OCI-LY7 (cell line): ENCODE data around the gene SLC38A9. TPM values are rescaled to one million over a fixed set of nuclear protein-coding genes. Genes with fewer than 3 reads are reported as not detected.

Experiments used
- BruUV-seq: library from RNA; stranded (reverse); fragments of 400-500 nt; replicated peaks from 2 replicates; lab custom pipeline; 2021; lab: Mats Ljungman, UMichigan
- CTCF ChIA-PET: fragments of 300-600 bp; sonication (Branson Sonifier 250); formaldehyde crosslinking; loops from one replicate; lab custom pipeline; 2022; ENCODE audit warnings: antibody characterized with exemption; ENCODE audit not compliant: unreplicated experiment; lab: Charles Lee
- POLR2A ChIA-PET: fragments of 300-600 bp; sonication (Branson Sonifier 250); formaldehyde crosslinking; loops from one replicate; lab custom pipeline; 2022; ENCODE audit warnings: antibody characterized with exemption; lab: Charles Lee
- DNase-seq: peaks from one replicate; pipeline ENCODE4 v3.0.0-alpha.2; 2015; ENCODE audit warnings: low spot score
- H2AFZ ChIP-seq: fragments of 200-600 bp; sonication (generic), shearing (Covaris generic); 2 replicates; pipeline ENCODE4 v1.6.1; 2014; ENCODE audit warnings: mild to moderate bottlenecking, antibody characterized with exemption, low read length, moderate library complexity
- H3K27ac ChIP-seq: fragments of 200-600 bp; sonication (generic); 2 replicates; pipeline ENCODE4 v1.5.1; 2014; ENCODE audit warnings: mixed run types, low read depth, mild to moderate bottlenecking, moderate library complexity, low read length, inconsistent platforms; ENCODE audit not compliant: poor library complexity, severe bottlenecking
- H3K36me3 ChIP-seq: fragments of 200-600 bp; sonication (generic); 2 replicates; pipeline ENCODE4 v1.6.1; 2014; ENCODE audit warnings: mild to moderate bottlenecking, antibody characterized with exemption, low read length, moderate library complexity, mixed read lengths; ENCODE audit not compliant: insufficient read depth
- H3K4me1 ChIP-seq: fragments of 200-600 bp; sonication (generic); 2 replicates; pipeline ENCODE4 v1.5.1; 2014; ENCODE audit warnings: mild to moderate bottlenecking, low read length; ENCODE audit not compliant: insufficient read depth, poor library complexity, severe bottlenecking
- H3K4me2 ChIP-seq: fragments of 200-600 bp; sonication (generic); 2 replicates; pipeline ENCODE4 v1.6.1; 2014; ENCODE audit warnings: mild to moderate bottlenecking, low read length
- H3K4me3 ChIP-seq: fragments of 200-600 bp; sonication (generic); 2 replicates; pipeline ENCODE4 v1.5.1; 2014; ENCODE audit warnings: mild to moderate bottlenecking, low read depth, low read length; ENCODE audit not compliant: poor library complexity, severe bottlenecking
- H3K79me2 ChIP-seq: fragments of 200-600 bp; sonication (generic); 2 replicates; pipeline ENCODE4 v1.6.1; 2016; ENCODE audit warnings: low read depth, mild to moderate bottlenecking, low read length, moderate library complexity, mixed read lengths; ENCODE audit not compliant: insufficient read depth
- H3K9me2 ChIP-seq: fragments of 200-600 bp; sonication (generic); 2 replicates; pipeline ENCODE4 v1.6.1; 2016; ENCODE audit warnings: mild to moderate bottlenecking, low read length, mixed read lengths; ENCODE audit not compliant: insufficient read depth
- H3K9me3 ChIP-seq: fragments of 200-600 bp; sonication (generic); 2 replicates; pipeline ENCODE4 v1.6.1; 2014; ENCODE audit warnings: mild to moderate bottlenecking, mixed run types, low read length, mixed read lengths
- H4K20me1 ChIP-seq: fragments of 200-600 bp; sonication (generic); 2 replicates; pipeline ENCODE4 v1.6.1; 2014; ENCODE audit warnings: mild to moderate bottlenecking, antibody characterized with exemption, low read length, moderate library complexity, mixed read lengths; ENCODE audit not compliant: insufficient read depth
- EZH2phosphoT487 ChIP-seq: fragments of 200-600 bp; sonication (generic); IDR thresholded peaks from 2 replicates; pipeline ENCODE4 v1.6.1; 2018; ENCODE audit warnings: low read depth, borderline replicate concordance, mild to moderate bottlenecking, mixed run types, antibody characterized with exemption, low read length, moderate library complexity, mixed read lengths
- intact Hi-C: fragments of 100-400 bp; cut with micrococcal nuclease; formaldehyde crosslinking; loops from one replicate; pipeline ENCODE4 v1.10.0; 2022; ENCODE audit not compliant: unreplicated experiment
- total RNA-seq, 2 experiments: library from RNA; depleted of rRNA in 1 of 2; stranded (reverse); fragments of >200 nt in 1 of 2; shearing (Covaris generic) in 1 of 2; gene quantifications; 2 replicates each; pipeline ENCODE4 v1.2.3, GENCODE V29; 2014 to 2022
- TF ChIP-seq, protein P1 (sequence below): fragments of 200-600 bp; sonication (generic); conservative IDR thresholded peaks from 2 replicates; pipeline ENCODE4 v1.5.1; 2014; ENCODE audit warnings: mild to moderate bottlenecking, antibody characterized with exemption, low read length, moderate library complexity, mixed read lengths

The SLC38A9 gene
- total RNA-seq, 2 experiments from 2014 or later = 20.1 to 27.7 TPM

DNA sequence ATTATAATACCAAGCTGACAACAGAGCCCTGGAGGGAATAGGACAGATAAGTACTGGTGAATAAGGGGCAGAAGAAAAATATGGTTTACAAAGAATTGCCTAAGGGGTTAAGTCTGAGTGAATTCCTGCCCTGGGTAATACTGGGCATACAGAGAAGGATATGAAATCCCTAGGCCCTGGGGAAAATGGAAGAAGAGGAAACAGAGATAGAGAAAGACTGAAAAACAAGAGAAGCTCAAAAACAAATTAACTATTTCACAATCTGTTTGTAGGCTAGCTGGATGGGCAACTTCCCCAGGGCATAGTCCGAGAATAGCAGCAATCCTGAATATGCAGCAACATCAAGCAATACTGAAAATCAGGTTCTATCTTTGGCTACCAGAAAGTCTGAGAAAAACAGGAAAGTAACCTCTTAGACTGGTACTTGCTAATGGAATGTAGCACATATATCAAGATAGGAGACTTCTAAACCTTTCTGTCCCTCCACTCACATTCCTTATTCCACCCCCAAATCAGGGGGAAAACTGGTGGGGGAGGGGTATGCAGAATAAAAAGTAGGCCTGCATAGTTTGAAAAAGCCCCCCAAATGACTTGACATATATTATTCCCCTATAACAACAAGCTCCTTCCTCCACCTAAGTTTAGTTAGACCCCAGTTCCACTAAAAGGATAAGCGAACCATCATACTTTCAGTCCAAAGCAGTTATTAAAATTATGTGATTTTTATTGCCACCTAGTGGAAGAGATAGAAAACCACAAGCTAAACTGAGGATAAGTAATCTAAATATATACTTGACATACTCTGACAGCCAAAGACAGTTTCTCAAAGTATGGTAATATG, 20.6 kb downstream of the SLC38A9 start:
- Histone ChIP-seq H3K4me3 (no peak overlapping the region), H3K79me2 (no peaks in the 10 kb centered on the region), H2AFZ (no peak overlapping the region), H3K4me2 (no peak overlapping the region), H3K36me3 (no peaks in the 10 kb centered on the region), H3K27ac (no peak overlapping the region), H3K9me2 (no peaks in the 10 kb centered on the region), H3K4me1 (no peaks in the 10 kb centered on the region), H4K20me1 (no peaks in the 10 kb centered on the region), H3K9me3 (no peaks in the 10 kb centered on the region)
- TF ChIP-seq, protein P1, sequence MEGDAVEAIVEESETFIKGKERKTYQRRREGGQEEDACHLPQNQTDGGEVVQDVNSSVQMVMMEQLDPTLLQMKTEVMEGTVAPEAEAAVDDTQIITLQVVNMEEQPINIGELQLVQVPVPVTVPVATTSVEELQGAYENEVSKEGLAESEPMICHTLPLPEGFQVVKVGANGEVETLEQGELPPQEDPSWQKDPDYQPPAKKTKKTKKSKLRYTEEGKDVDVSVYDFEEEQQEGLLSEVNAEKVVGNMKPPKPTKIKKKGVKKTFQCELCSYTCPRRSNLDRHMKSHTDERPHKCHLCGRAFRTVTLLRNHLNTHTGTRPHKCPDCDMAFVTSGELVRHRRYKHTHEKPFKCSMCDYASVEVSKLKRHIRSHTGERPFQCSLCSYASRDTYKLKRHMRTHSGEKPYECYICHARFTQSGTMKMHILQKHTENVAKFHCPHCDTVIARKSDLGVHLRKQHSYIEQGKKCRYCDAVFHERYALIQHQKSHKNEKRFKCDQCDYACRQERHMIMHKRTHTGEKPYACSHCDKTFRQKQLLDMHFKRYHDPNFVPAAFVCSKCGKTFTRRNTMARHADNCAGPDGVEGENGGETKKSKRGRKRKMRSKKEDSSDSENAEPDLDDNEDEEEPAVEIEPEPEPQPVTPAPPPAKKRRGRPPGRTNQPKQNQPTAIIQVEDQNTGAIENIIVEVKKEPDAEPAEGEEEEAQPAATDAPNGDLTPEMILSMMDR = peak; percentile 91
- no peak for TF ChIP-seq EZH2phosphoT487
- intact Hi-C loops = loop anchor here (1.0 to 5.0 kb wide), 7 partner anchors 154 to 519 kb away; partner anchors contain the start of gene MCIDAS
- ChIA-PET POLR2A (interaction anchor here (0.8 to 1.0 kb wide), 3 partner anchors 12 to 348 kb away, joined by 3 read pairs; no protein-coding TSS in a partner anchor), CTCF (no interaction called here)
- BruUV-seq = no TSS peak
- DNase-seq = peak; percentile 64

DNA sequence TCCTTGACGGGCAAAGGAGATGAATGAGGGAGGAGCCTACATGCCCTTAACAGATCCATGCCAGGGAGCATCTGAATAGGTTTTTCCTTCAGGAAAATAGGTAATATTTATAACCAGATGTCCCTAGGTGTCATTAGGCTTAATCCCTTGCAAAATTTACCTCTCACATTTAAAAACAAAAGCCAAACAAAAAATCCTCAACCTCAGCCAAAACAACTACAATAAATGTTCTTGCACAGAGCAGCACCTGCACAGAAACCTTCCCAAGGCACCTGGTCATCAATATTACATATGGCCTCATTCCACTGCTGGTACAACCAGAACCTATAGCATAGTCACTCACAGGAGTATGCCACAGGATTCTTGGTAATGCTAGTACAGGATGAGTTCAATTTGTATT, 30.1 kb downstream of the SLC38A9 start:
- H4K20me1 ChIP-seq = no peaks in the 10 kb centered on the region
- H3K4me2 ChIP-seq = no peak overlapping the region
- no peak overlapping the region for H2AFZ ChIP-seq
- no peaks in the 10 kb centered on the region for H3K79me2 ChIP-seq
- no peak overlapping the region for H3K4me3 ChIP-seq
- no peak for DNase-seq
- POLR2A ChIA-PET = no interaction called here
- no peaks in the 10 kb centered on the region for H3K9me2 ChIP-seq
- no peaks in the 10 kb centered on the region for H3K4me1 ChIP-seq
- no peaks in the 10 kb centered on the region for H3K9me3 ChIP-seq
- intact Hi-C loops = no loop called here
- CTCF ChIA-PET = no interaction called here
- BruUV-seq = no TSS peak
- no peak overlapping the region for H3K27ac ChIP-seq
- TF ChIP-seq, protein P1 = no peak
- TF ChIP-seq EZH2phosphoT487 = no peak
- no peaks in the 10 kb centered on the region for H3K36me3 ChIP-seq

DNA sequence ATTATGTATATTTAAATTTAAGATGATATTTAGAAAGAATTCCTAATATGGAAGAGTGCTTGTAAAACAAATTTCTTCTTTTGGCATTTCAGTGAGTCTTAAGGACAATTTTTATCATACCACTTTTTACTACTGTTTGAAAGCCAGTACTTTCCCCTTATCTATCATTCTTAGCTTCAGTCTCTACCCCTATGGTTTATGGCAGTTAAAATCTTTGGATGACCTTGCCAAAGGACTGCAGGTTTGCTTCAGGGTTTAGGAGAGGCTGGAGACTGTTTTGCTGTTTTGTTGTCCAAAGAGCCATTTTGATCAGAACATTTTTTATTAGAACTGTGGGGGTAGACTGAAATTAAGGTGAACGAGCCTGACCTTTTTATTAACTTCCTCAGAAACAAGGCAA, 30.8 kb downstream of the SLC38A9 start:
- H2AFZ ChIP-seq = no peak overlapping the region
- no peaks in the 10 kb centered on the region for H3K4me1 ChIP-seq
- H4K20me1 ChIP-seq = no peaks in the 10 kb centered on the region
- intact Hi-C loops = no loop called here
- no peaks in the 10 kb centered on the region for H3K9me2 ChIP-seq
- POLR2A ChIA-PET = no interaction called here
- CTCF ChIA-PET = no interaction called here
- H3K36me3 ChIP-seq = no peaks in the 10 kb centered on the region
- no peaks in the 10 kb centered on the region for H3K9me3 ChIP-seq
- H3K27ac ChIP-seq = no peak overlapping the region
- H3K79me2 ChIP-seq = no peaks in the 10 kb centered on the region
- no TSS peak for BruUV-seq
- DNase-seq = no peak
- TF ChIP-seq, protein P1 = no peak
- no peak for TF ChIP-seq EZH2phosphoT487
- no peak overlapping the region for H3K4me2 ChIP-seq
- H3K4me3 ChIP-seq = no peak overlapping the region
